DND-41 (cell line): ENCODE results near the gene RPL35.

ENCODE experiments used
- ATAC-seq: fragments of 200-7000 bp; cut with Tn5 transposase; 3 replicates; pipeline ENCODE4 v1.9.1; 2021; ENCODE audit warnings: low read depth; ENCODE audit not compliant: insufficient read depth
- DNase-seq: peaks from one replicate; pipeline ENCODE4 v3.0.0-alpha.2; 2020
- H2AFZ ChIP-seq: 2 replicates; pipeline ENCODE4 v1.6.0; 2012; ENCODE audit warnings: low read depth, low read length
- H3K27ac ChIP-seq: 2 replicates; pipeline ENCODE4 v1.5.1; 2012; ENCODE audit warnings: low read length, inconsistent platforms
- H3K27me3 ChIP-seq: fragments of 200-600 bp; sonication (generic); 2 replicates; pipeline ENCODE4 v1.6.0; 2012; ENCODE audit warnings: low read length, mild to moderate bottlenecking, inconsistent platforms; ENCODE audit not compliant: insufficient read depth, poor library complexity
- H3K36me3 ChIP-seq: 2 replicates; pipeline ENCODE4 v1.5.1; 2012; ENCODE audit warnings: low read length, inconsistent platforms; ENCODE audit not compliant: insufficient read depth
- H3K4me1 ChIP-seq: 2 replicates; pipeline ENCODE4 v1.5.1; 2012; ENCODE audit warnings: mild to moderate bottlenecking, low read length; ENCODE audit not compliant: insufficient read depth
- H3K4me2 ChIP-seq: 2 replicates; pipeline ENCODE4 v1.6.0; 2012; ENCODE audit warnings: mild to moderate bottlenecking, moderate library complexity, low read length, inconsistent platforms; ENCODE audit not compliant: insufficient read depth
- H3K4me3 ChIP-seq, 2 experiments: fragments of 200-600 bp in 1 of 2; shearing (Covaris generic) in 1 of 2; 2 replicates each; pipeline ENCODE4 v1.5.1; 2012 to 2016; ENCODE audit warnings: inconsistent platforms in 2 of 2, low read length in 2 of 2, mild to moderate bottlenecking in 2 of 2, low read depth in 1 of 2, moderate library complexity in 1 of 2
- H3K79me2 ChIP-seq: 2 replicates; pipeline ENCODE4 v1.6.0; 2012; ENCODE audit warnings: low read length, inconsistent platforms; ENCODE audit not compliant: insufficient read depth
- H3K9ac ChIP-seq: 2 replicates; pipeline ENCODE4 v1.6.0; 2012; ENCODE audit warnings: low read depth, mild to moderate bottlenecking, inconsistent platforms, low read length, moderate library complexity
- H3K9me3 ChIP-seq: 2 replicates; pipeline ENCODE4 v1.5.1; 2012; ENCODE audit warnings: low read length, moderate library complexity, mild to moderate bottlenecking, inconsistent platforms; ENCODE audit not compliant: insufficient read depth, severe bottlenecking
- H4K20me1 ChIP-seq: 2 replicates; pipeline ENCODE4 v1.6.0; 2012; ENCODE audit warnings: low read length; ENCODE audit not compliant: insufficient read depth
- EZH2 ChIP-seq: IDR thresholded peaks from 3 replicates; pipeline ENCODE4 v1.6.1; 2012; ENCODE audit warnings: borderline replicate concordance, low read depth, mild to moderate bottlenecking, moderate library complexity, low read length, inconsistent platforms; ENCODE audit not compliant: severe bottlenecking
- TF ChIP-seq, protein P1 (sequence below): IDR thresholded peaks from 2 replicates; pipeline ENCODE4 v1.5.1; 2012; ENCODE audit warnings: borderline replicate concordance, low read length, moderate library complexity, mild to moderate bottlenecking; ENCODE audit not compliant: poor library complexity, severe bottlenecking; ENCODE audit errors: extremely low read depth

The RPL35 gene

DNA sequence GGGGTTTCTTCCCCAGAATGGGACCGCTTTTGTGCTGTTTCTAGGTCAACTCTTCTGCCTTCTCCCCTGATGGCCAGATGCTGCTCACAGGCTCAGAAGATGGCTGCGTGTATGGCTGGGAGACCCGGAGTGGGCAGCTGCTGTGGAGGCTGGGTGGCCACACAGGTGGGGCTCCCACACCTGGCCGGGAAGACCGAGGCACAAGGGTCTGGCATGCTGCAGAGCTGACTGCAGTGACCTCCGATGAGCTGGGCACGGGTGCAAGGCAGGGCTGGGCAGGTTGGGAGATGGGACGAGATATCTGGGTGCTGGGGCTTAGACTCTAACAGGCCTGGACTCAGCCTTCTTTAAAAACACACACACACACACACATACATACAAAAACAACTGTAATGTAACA is 7.6 kb downstream of the RPL35 start:
- H3K36me3 ChIP-seq, result peaks cover 31% of the 10 kb centered on the region
- no peak for TF ChIP-seq EZH2
- TF ChIP-seq, protein P1, sequence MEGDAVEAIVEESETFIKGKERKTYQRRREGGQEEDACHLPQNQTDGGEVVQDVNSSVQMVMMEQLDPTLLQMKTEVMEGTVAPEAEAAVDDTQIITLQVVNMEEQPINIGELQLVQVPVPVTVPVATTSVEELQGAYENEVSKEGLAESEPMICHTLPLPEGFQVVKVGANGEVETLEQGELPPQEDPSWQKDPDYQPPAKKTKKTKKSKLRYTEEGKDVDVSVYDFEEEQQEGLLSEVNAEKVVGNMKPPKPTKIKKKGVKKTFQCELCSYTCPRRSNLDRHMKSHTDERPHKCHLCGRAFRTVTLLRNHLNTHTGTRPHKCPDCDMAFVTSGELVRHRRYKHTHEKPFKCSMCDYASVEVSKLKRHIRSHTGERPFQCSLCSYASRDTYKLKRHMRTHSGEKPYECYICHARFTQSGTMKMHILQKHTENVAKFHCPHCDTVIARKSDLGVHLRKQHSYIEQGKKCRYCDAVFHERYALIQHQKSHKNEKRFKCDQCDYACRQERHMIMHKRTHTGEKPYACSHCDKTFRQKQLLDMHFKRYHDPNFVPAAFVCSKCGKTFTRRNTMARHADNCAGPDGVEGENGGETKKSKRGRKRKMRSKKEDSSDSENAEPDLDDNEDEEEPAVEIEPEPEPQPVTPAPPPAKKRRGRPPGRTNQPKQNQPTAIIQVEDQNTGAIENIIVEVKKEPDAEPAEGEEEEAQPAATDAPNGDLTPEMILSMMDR, result no peak
- no peak for DNase-seq
- H3K27me3 ChIP-seq, result no peaks in the 10 kb centered on the region
- no peak for ATAC-seq
- no peak overlapping the region for H3K4me3 ChIP-seq
- H3K9ac ChIP-seq, result no peak overlapping the region
- no peak overlapping the region for H3K4me2 ChIP-seq
- H3K4me1 ChIP-seq, result peaks cover 22% of the 10 kb centered on the region
- no peak overlapping the region for H3K27ac ChIP-seq
- H4K20me1 ChIP-seq, result peaks cover 39% of the 10 kb centered on the region
- H2AFZ ChIP-seq, result no peak overlapping the region
- no peaks in the 10 kb centered on the region for H3K9me3 ChIP-seq
- peaks cover 6% of the 10 kb centered on the region; the same call in 1 of the 2 replicates for H3K79me2 ChIP-seq

DNA sequence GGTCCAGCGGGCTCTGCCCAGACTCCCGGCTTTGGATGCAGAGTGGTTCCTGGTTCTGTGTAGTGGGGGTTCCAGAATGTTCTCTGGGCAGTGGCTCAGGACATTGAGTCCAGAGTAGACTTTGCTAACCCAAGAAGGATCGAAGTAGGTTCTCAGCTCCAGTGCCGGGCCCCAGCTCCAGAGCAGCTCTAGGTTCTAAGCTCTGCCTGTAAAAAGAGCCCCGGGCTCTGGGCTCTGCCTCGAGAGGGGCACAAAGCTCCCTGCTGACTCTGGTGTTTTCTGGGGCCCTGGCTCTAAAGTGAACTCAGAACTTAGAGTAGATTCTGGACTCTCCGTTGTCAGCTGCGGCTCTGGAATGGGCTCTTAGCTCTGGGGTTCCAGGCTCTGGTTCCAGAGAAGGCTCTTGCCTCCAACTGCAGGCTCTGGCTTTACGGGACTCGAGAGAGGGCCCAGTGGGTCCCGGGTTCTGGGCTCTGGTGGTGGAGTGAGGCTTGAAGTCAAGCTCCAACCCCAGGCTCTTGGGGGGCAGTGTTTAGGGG is 8.1 kb downstream of the RPL35 start:
- Histone ChIP-seq H3K27ac (no peak overlapping the region), H3K4me3 (no peak overlapping the region), H3K79me2 (peaks cover 1% of the 10 kb centered on the region; the same call in 1 of the 2 replicates), H3K27me3 (no peaks in the 10 kb centered on the region), H4K20me1 (peaks cover 34% of the 10 kb centered on the region), H3K9me3 (no peaks in the 10 kb centered on the region), H3K36me3 (peaks cover 26% of the 10 kb centered on the region), H3K4me1 (peaks cover 18% of the 10 kb centered on the region), H3K9ac (peak overlapping the region; percentile 58; the same call in 1 of the 2 replicates), H3K4me2 (peak overlapping the region; percentile 97), H2AFZ (no peak overlapping the region)
- ATAC-seq, result no peak
- TF ChIP-seq EZH2, result no peak
- TF ChIP-seq, protein P1, result no peak
- DNase-seq, result no peak

DNA sequence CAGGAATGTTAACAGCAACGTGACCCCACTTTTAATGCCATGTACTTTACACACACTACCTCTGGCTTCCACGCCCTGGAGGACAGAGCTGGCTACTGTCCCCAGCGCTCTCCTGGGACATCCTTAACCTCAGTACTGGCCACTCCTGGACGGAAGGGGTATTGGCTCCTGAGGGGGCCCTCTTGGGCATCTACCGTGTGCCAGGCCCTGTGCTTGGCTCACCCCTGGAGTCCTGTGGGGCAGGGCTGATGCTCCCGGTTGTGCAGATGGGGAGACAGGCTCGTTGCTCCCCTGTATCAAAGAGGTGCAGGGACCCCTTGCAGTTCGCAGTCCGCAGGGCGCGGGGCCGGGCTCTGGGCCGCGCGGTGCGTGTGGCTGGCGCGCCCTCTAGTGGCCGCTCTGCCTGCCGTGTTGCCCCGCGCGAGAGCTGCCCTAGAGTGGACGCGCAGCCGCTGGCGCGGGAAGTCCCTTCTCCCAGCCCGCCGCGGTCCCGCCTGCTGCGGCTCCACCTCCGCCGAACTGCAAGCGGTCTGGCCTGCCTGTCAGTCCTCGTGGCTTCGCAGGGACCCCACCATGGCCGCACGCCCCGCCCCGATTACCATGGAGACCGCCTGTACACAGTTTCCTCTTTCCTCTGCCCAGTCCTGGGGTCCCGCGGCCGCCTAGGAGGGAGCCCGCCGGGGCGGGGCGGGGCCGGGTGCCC is 8.8 kb downstream of the RPL35 start, which contains the start of gene WDR38:
WDR38 (plus strand) TSS at position 632 of the 703 bp plus-strand sequence. CDS start 72 bp downstream, outside the sequence.
- ATAC-seq, result peak; percentile 84
- no peaks in the 10 kb centered on the region for H3K27me3 ChIP-seq
- peak; percentile 70 for DNase-seq
- H3K36me3 ChIP-seq, result peaks cover 19% of the 10 kb centered on the region
- TF ChIP-seq, protein P1, result peak; percentile 90
- TF ChIP-seq EZH2, result no peak
- H3K4me1 ChIP-seq, result peaks cover 16% of the 10 kb centered on the region
- H4K20me1 ChIP-seq, result peaks cover 27% of the 10 kb centered on the region
- H3K9me3 ChIP-seq, result no peaks in the 10 kb centered on the region
- peak within 1 kb of the TSS; percentile 88 for H2AFZ ChIP-seq
- peak within 1 kb of the TSS; percentile 97 for H3K4me2 ChIP-seq
- peak within 1 kb of the TSS; percentile 58 for H3K9ac ChIP-seq
- no peaks in the 10 kb centered on the region for H3K79me2 ChIP-seq
- H3K4me3 ChIP-seq, result peak within 1 kb of the TSS in 1 of 2 experiments; percentile 57; a peak in 3 of 4 replicates
- H3K27ac ChIP-seq, result peak within 1 kb of the TSS; percentile 8; the same call in 1 of the 2 replicates
